Left renal cortex interstitium (tissue), 4 donors: Measurements from ENCODE around the gene TMEM266. TPM values are rescaled to one million over a fixed set of nuclear protein-coding genes. Genes with fewer than 3 reads are reported as not detected.

Experiments used
- DNase-seq, 4 donors: peaks; one replicate each; pipeline ENCODE4 v3.0.0-alpha.2; 2013; ENCODE audit warnings: low read depth in 4 of 4, low spot score in 2 of 4, missing footprints in 1 of 4
- polyA plus RNA-seq, 4 donors: library from polyadenylated mRNA; unstranded; fragments of 120-200 nt; gene quantifications; one replicate each; pipeline ENCODE4 v1.2.1, GENCODE V29; 2013; ENCODE audit not compliant: insufficient read length in 4 of 4

The TMEM266 gene
- polyA plus RNA-seq, 4 donors = 9.3 to 15.1 (median 12.9) TPM

- DNase-seq = no peak
Measured at GRCh38 chr15:76178296-76179000, 118.7 kb downstream of the TMEM266 start.

- DNase-seq = no peak
Measured at GRCh38 chr15:76179023-76179422, 119.2 kb downstream of the TMEM266 start.

DNA sequence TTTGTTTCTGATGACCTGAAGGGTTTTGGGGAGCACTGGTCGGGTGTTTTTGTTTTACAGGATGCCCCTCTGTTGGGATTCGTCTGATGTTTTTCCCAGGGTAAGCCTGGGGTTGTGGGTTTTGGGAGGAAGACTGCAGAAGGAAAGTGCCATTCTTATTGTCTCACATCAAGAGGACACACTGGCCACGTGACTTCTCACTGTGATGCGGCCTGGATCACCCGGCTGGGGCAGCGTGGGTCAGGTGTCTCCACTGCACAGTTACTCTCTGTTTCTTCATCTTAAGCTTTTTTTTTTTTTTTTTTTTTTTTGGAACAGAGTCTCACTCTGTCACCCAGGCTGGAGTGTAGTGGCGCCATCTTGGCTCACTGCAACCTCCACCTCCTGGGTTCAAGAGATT lies 120.5 kb downstream of the TMEM266 start:
- DNase-seq = no peak

- DNase-seq = no peak
Measured at GRCh38 chr15:76181705-76182107, 121.9 kb downstream of the TMEM266 start.

DNA sequence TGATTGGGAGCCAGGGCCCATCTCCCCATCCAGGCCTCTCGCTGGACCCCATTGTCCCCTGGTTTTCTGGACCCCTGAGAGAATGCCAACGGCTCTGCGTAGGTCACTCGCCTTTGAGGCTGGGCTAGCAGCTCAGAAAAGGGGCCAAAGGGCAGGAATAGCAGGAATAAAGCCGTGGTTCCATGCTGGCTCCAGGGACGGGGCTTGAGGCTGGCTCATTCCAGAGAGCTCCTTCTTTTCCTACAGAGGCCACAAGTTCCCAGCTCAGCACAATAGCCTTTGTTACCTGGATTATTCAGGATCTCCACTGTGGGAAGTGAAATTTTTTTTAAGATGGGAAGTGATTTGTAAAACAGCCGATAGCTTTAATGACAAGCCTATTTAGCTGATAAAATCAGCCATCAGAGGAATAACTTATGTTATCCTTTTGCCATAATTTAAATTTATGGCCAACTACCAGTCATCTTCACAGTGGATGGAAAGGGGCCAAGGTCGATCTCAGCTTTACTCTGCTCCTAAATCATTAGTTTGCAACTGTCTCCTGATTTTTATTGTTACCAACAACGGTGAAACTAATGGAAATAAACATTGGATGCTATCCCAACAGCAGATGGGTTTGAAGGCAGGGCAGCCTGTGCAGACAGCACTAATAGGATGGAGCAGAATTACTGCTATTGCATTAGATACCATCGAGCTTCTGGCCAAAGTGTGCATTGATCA lies 124.3 kb downstream of the TMEM266 start:
- DNase-seq = no peak

DNA sequence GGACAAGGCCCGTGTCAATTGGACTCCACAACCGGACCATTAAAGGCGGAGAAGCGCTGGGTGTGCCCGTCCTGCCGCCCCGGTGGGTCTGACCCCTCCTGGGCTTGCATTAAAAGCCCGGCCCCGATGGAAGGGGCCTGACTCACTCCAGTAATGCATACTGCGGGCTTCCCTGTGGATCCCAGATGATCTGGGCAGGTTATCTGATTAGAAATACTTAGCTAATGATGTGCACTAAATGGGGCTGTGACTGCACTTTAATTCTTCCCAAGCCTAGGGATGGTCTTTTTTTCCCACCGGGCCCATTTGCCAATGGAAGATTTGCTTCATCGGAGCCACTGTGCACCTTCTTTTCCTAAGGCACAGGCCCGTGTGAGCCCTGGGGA lies 124.9 kb downstream of the TMEM266 start:
- DNase-seq = no peak

- no peak for DNase-seq
Measured at GRCh38 chr15:76185716-76186115, 125.9 kb downstream of the TMEM266 start.

DNA sequence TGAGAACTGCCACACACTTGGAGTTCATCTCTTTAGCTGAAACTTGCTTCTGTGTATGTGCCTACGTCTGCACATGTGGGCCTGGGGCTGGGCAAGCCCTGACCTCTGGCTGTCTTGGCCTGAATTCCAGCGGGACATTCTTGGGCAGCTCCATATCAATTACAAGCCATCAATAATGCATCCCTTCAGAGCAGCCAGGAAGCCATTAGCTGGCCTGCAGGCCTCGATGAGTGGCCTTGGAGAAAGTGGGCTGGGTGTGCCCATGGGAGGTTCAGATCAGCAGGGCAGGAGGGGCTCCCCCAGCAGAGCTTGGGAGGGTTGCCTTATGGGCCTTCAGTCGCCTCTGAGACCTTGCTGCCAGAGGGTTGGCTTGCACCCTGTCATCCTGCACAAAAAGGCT lies 127.4 kb downstream of the TMEM266 start:
- no peak for DNase-seq

- no peak for DNase-seq
Measured at GRCh38 chr15:76189106-76189505, 129.3 kb downstream of the TMEM266 start.

- no peak for DNase-seq
Measured at GRCh38 chr15:76190070-76190564, 130.3 kb downstream of the TMEM266 start.

DNA sequence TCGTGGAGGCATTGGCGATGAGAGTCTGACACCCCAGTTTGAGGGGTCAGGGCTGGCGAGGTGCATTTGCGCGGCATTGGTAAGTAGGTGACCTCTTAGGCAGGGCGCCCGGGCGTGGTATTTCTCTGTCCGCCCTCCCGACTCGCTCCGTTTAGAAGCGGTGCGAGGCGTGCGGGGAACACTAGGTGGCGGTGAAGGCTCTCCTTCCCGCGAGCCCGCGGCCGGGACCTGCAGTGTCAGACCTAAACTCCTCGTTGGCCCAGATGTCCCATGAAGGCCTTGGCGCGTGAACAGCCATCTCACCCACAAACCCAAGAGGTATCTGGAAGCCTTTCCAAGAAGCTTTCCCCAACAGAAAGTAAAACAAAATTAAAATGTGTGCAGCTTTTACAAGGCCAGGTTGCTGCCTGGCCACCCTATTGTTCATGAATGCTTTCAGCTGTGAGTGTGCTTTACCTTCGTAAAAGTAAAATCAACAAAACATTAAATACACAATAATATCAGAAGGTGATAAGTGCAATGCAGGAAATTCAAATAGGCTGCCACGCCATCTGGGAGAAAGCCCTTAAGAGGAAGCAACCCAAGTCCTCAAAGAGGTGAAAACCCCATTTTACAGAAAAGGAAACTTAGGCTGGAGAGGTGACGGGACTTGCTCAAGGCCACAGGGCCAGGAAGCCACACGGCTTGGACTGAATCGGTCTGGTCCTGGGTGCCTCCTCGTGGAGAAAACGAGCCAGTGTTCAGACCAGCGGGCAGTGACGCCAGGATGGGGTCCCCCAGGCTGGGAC lies 131.2 kb downstream of the TMEM266 start:
- DNase-seq = peak in 2 of 4 donors; percentile 32 to 64

GRCh38 chr15:76191539-76192244 lies 131.9 kb downstream of the TMEM266 start:
- DNase-seq = no peak

- no peak for DNase-seq
Measured at GRCh38 chr15:76192715-76193114, 132.9 kb downstream of the TMEM266 start.

- DNase-seq = no peak
Measured at GRCh38 chr15:76193934-76194333, 134.1 kb downstream of the TMEM266 start.

DNA sequence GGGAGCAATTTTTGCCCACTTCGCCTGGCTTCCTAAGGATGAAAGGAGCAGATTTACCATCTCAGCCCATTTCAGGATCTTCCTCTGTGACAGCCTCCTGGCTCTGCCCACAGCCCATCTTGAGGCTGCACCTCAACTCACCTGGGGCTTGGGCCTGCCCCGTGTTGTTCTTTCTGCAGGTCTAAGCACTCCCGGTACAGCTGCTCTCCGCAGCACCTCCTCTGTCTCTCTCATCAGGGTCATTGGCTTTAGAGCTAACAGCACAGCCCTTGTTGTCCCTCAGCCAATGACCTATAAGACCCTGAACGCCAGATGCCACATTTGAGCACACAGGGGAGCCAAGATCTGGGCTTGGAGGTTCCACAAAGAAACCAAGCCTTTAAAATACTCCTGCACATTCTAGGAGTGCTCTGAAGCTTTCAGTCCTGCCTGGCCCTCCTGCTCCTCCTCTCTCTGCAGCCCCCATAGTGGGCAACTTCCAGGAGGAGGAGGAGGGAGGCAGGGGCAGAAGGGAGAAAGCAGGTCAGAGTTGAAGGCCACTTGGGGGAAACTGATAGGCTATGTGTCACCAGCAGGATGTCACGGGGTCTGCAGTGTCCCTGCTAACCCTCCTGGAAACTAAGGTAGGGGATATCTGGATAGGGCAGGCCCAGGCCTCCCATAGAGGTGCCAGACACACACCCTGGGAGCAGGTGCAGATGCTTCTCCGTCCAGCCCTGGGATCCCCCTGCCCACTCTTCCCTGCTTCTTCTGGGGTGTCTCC lies 135.9 kb downstream of the TMEM266 start:
- DNase-seq = no peak

DNA sequence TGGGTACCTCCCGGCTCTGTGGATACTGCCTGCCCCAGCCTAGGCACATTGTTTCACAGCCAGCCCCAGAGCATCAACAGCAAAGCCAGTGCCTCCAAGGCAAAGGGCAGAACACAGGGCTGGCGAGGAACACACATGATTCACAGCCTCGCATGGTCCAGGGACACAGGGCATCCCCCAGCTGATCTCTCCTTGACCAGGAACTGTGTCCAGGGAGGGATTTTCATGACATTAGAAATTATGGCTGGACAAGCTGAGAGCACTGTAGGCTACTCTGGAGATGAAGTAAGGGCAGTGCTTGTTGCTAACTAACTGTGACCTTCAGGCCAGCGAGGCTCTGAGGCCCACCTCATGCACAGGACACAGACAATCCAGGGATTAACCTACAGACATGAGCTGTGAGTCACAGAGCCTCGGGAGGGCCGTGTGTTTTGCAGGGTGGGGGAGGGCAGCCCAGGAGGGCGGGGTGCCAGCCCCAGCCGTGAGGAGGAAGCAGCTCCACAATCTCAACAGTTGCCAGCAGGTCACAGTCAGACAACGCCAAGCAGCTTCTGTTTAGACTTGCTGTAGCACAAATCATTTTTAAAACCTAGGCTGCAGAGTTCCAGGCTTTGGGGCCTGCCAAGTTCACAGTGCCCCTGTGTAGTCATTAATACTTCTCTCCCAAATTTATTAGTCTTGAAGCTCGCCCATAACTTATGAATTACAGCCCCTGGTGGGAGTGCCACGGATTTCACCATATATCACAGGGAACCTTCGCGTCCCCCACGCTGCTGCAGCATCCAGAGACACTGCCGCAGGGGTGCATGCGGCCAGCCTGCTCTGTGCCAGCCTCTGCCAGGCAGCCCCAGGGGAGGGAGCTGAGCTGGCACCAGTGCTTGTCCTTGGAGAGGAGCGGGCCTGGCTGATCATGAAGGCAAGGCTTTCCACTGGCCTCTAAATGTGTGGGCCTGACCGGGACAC lies 136.8 kb downstream of the TMEM266 start:
- DNase-seq = peak in 3 of 4 donors; percentile 39 to 66 (median 60)

DNA sequence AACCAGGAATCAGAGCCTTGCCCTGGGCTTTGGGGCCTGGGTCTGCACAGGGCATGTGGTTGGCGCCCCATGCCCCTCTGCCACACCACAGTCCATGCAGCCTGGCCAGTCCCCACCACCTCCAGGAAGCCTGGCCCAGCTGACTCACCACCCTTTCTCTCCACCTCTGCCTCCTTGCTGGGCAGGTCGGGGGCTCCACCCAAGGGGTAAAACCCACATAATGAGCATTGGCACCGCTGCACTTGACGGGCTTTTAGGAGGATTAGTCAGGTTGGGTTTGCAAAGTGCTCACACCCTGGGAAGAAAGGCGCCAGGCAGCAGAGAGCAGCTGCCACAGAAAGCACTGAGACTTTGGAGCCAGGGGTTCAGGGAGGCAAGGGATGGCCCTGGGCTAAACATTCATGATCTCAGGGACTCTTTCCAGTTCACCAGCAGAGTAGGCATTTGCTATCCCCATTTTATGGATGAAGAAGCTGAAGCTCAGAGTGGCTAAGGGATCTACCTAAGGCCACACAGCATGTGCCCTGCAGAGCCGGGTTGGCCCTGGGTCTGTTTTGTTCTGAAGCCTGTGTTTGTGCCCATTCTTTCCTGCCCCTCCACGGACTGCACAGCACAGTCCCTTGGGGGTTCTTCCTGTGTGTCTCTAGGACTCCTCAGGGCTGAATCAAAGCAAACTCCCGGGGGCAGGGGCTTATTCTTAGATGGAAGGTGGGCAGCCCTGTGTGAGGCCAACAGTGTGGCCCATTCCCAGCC lies 138.1 kb downstream of the TMEM266 start:
- no peak for DNase-seq
